ENCODE measurements around the gene ZDBF2.
"Not testable (repeated sequence)": the region's sequence is repeated elsewhere in the genome, so short reads cannot be mapped to it uniquely, and the experiment has no call there.

DNA sequence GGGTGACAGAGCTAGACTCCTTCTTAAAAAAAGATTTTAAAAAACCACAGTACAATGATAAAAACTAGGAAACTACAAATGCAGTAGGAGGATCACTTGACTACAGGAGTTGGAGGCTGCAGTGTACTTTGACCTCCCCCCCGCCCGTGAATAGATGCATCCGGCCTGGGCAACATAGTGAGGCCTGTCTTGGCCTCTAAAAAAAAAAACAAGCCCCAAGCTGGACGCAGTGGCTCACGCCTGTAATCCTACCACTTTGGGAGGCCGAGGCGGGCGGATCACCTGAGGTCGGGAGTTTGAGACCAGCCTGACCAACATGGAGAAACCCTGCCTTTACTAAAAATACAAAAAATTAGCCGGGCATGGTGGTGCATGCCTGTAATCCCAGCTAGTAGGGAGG is 25.1 kb downstream of the ZDBF2 start:
- TF ChIP-seq SUZ12 (IDR thresholded peaks at IDR 0.05); NFRKB (IDR thresholded peaks at IDR 0.05); FOXM1 (IDR thresholded peaks at IDR 0.05; ENCODE audit: borderline replicate concordance); SP1 (IDR thresholded peaks at IDR 0.05); FOXK2 (IDR thresholded peaks at IDR 0.05); FOXA1 (IDR thresholded peaks at IDR 0.05): not testable (repeated sequence)
